ENCODE data around the gene KIF6.

KIF6 gene

GRCh38 chr6:39573541-39573940, 151.7 kb downstream of the KIF6 start:
- no peak for DNase-seq (ENCODE audit: extremely low read depth, low read depth)

DNA sequence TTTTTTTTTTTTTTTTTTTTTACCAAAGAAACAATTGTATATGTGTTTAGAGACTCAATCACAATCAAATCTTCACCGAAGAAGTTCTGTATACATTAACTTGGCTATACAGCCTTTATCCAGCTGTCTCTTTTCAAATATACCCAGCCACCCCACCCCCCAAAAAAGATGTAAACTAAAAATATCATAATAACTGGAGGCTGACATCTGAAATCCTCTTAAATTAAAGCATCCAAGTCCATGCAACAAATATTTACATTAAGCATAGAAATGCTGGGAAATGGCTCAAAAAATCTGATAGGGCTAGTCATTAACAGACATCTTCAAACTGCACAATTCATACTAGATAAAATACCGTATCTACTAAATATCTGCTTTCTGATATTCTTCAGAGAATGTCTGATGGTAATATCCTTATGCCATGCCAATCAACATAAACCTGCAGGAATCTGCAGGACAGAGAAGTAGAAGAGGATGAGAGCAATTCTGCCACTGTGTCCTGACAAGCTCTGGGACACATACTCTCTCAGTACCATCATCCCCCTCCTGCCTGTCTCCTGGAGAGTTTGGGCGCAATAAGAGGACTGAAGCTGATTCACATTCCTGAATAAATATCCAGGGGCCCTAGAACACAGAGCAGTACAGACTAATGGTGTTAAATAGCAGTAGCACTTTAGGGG, 152.4 kb downstream of the KIF6 start:
- DNase-seq (ENCODE audit: extremely low read depth, low read depth) = no peak
- TF ChIP-seq, protein P1, sequence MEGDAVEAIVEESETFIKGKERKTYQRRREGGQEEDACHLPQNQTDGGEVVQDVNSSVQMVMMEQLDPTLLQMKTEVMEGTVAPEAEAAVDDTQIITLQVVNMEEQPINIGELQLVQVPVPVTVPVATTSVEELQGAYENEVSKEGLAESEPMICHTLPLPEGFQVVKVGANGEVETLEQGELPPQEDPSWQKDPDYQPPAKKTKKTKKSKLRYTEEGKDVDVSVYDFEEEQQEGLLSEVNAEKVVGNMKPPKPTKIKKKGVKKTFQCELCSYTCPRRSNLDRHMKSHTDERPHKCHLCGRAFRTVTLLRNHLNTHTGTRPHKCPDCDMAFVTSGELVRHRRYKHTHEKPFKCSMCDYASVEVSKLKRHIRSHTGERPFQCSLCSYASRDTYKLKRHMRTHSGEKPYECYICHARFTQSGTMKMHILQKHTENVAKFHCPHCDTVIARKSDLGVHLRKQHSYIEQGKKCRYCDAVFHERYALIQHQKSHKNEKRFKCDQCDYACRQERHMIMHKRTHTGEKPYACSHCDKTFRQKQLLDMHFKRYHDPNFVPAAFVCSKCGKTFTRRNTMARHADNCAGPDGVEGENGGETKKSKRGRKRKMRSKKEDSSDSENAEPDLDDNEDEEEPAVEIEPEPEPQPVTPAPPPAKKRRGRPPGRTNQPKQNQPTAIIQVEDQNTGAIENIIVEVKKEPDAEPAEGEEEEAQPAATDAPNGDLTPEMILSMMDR (IDR thresholded peaks at IDR 0.05; ENCODE audit: low read depth, low read length) = no peak

More at GRCh38 chr6:39573541-39573940, 151.7 kb downstream of the KIF6 start:
- TF ChIP-seq, protein P1 (IDR thresholded peaks at IDR 0.05; ENCODE audit: low read depth, low read length) = no peak

DNA sequence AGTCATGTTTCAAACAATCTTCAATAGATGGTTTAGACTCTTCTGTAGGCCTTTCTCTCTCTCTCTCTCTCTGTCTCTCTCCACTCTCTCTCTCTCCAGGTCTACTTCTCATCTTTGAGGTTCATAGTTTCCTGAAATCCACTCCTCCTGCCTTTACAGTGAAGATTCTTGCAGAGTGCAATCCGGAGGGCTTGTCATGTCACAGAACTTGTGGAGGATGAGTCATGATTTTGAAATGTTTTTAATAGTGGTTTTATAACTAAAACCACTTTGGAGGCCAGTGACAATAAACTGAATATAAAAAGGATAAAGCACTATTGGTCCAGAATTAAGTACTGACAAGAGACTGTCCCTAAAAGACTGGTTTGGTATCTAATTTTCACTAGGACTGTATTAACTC, 156.3 kb downstream of the KIF6 start:
- TF ChIP-seq, protein P1 (IDR thresholded peaks at IDR 0.05; ENCODE audit: low read depth, low read length) = no peak
- DNase-seq (ENCODE audit: extremely low read depth, low read depth) = no peak

GRCh38 chr6:39567091-39567490, 158.1 kb downstream of the KIF6 start:
- TF ChIP-seq, protein P1 (IDR thresholded peaks at IDR 0.05; ENCODE audit: low read depth, low read length) = no peak
- no peak for DNase-seq (ENCODE audit: extremely low read depth, low read depth)

- TF ChIP-seq, protein P1 (IDR thresholded peaks at IDR 0.05; ENCODE audit: low read depth, low read length) = no peak
- DNase-seq (ENCODE audit: extremely low read depth, low read depth) = no peak
Observed at GRCh38 chr6:39566456-39566855, 158.8 kb downstream of the KIF6 start.

DNA sequence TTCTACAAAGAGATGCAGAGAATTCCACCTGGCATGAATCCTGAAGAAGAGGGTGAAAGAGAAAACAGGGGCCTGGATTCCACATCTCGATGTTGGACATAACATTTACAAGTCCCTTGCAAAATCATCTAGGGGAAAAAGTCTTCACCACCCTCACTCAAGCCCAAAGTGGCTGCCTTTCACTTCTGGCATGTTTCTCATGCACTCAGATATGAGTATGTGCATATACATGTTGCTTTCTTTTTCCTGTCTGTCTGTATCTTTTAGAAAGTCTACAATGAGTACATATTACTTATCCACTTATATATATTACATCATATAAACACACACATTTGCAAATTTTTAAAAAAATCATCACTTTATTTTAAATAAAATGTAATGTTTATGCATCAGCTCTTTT, 159.3 kb downstream of the KIF6 start:
- TF ChIP-seq, protein P1 (IDR thresholded peaks at IDR 0.05; ENCODE audit: low read depth, low read length) = no peak
- DNase-seq (ENCODE audit: extremely low read depth, low read depth) = no peak

DNA sequence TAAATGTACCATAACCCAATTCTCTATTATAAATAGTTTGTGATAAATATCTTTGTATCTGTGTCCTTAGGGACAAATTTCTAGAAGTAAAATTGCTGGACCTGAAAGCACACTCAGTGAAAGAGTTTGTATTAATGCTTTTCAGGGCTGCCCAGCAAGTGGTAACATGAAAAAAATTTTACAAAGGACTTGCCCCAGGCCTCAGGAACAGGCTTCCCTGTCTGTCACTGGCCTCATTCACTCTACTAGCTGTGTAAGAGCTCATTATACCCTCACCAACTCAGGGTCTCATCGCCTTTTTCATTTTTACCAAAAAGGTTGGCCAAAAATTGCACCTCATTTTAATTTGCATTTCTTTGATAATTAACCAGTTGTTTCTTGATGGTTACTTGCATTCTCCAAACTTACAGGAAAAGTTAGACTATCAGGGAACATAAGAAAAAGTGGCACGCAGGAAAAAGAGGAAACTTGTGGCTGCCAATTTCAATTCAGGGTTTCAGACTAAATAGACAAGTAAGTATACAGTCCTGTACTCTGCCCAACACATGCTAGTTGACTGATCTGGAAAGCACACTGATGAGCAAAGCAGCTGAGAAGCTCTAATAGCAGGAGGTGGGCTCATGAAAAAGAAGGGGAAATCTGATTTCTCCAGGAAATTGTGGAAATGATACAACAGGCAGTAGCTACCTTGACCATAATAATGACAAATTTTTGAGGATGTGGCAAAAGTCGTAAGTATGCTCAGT, 161.5 kb downstream of the KIF6 start:
- TF ChIP-seq, protein P1 (IDR thresholded peaks at IDR 0.05; ENCODE audit: low read depth, low read length) = no peak
- no peak for DNase-seq (ENCODE audit: extremely low read depth, low read depth)

Data from AG09319 (cell line).